NAMALWA (cell line): ENCODE data around the gene TAOK3.
A peak's percentile ranks its signal among the peaks of the same experiment; 100 is the strongest.
"Not testable (repeated sequence)": the region's sequence is repeated elsewhere in the genome, so short reads cannot be mapped to it uniquely, and the experiment has no call there.

Source experiments
- DNase-seq: peaks from one replicate; pipeline ENCODE4 v3.0.0-alpha.2; 2015; ENCODE audit warnings: low spot score

TAOK3 gene

GRCh38 chr12:118373616-118374015, 909 bp upstream of the TAOK3 start:
- DNase-seq: no peak

- no peak for DNase-seq
Measured at GRCh38 chr12:118371321-118372282, 1.1 kb downstream of the TAOK3 start.

- no peak for DNase-seq
Measured at GRCh38 chr12:118370601-118371000, 2.1 kb downstream of the TAOK3 start.

GRCh38 chr12:118368821-118369220, 3.9 kb downstream of the TAOK3 start:
- no peak for DNase-seq

GRCh38 chr12:118361889-118362288, 10.8 kb downstream of the TAOK3 start:
- no peak for DNase-seq

GRCh38 chr12:118361092-118361404, 11.7 kb downstream of the TAOK3 start:
- DNase-seq: no peak

- DNase-seq: peak; percentile 76
Measured at GRCh38 chr12:118359541-118359915, 13.2 kb downstream of the TAOK3 start.

- DNase-seq: peak; percentile 60
Measured at GRCh38 chr12:118358612-118359540, 13.8 kb downstream of the TAOK3 start.

- no peak for DNase-seq
Measured at GRCh38 chr12:118358008-118358359, 14.7 kb downstream of the TAOK3 start.

GRCh38 chr12:118357257-118358007, 15.3 kb downstream of the TAOK3 start:
- DNase-seq: peak; percentile 94

- DNase-seq: no peak
Measured at GRCh38 chr12:118356809-118357256, 15.9 kb downstream of the TAOK3 start.

- DNase-seq: no peak
Measured at GRCh38 chr12:118355843-118356242, 16.9 kb downstream of the TAOK3 start.

GRCh38 chr12:118354903-118355302, 17.8 kb downstream of the TAOK3 start:
- no peak for DNase-seq

- not testable (repeated sequence) for DNase-seq
Measured at GRCh38 chr12:118354503-118354902, 18.2 kb downstream of the TAOK3 start.

- DNase-seq: no peak
Measured at GRCh38 chr12:118353721-118354120, 19.0 kb downstream of the TAOK3 start.

- DNase-seq: no peak
Measured at GRCh38 chr12:118350908-118351559, 21.7 kb downstream of the TAOK3 start.

- DNase-seq: no peak
Measured at GRCh38 chr12:118347916-118348315, 24.8 kb downstream of the TAOK3 start.

GRCh38 chr12:118346895-118347294, 25.8 kb downstream of the TAOK3 start:
- peak; percentile 39 for DNase-seq

- no peak for DNase-seq
Measured at GRCh38 chr12:118345355-118345754, 27.4 kb downstream of the TAOK3 start.

GRCh38 chr12:118344829-118345228, 27.9 kb downstream of the TAOK3 start:
- no peak for DNase-seq

GRCh38 chr12:118342090-118342489, 30.6 kb downstream of the TAOK3 start:
- DNase-seq: no peak
